K562 (cell line): ENCODE measurements around the gene CLIC1. TPM values are rescaled to one million over a fixed set of nuclear protein-coding genes. Genes with fewer than 3 reads are reported as not detected.

Experiments
- ATAC-seq: fragments of 200-7000 bp; cut with Tn5 transposase; 3 replicates; pipeline ENCODE4 v1.9.1; 2020; ENCODE audit warnings: moderate library complexity
- BruUV-seq: library from RNA; stranded (reverse); fragments of 400-500 nt; replicated peaks from 2 replicates; lab custom pipeline; 2021; lab: Mats Ljungman, UMichigan
- CTCF ChIA-PET: fragments of 300-600 bp; formaldehyde crosslinking; extraction: SDS; loops from one replicate; lab custom pipeline; 2021; ENCODE audit warnings: low intra/inter-chr PET ratio; lab: Yijun Ruan, JAX
- POLR2A ChIA-PET: fragments of 300-600, 350-650 bp; sonication (Branson Sonifier 250); formaldehyde crosslinking; extraction: SDS; loops from one replicate; lab custom pipeline; 2021; ENCODE audit warnings: antibody characterized with exemption, inconsistent platforms; lab: Yijun Ruan, JAX
- DNase-seq, 4 experiments: peaks; one replicate each; pipeline versions ENCODE4 v3.0.0 to v3.0.0-alpha.2; 2011 to 2018; ENCODE audit warnings: low spot score in 3 of 4, mixed read lengths in 3 of 4; ENCODE audit errors: extremely low read depth in 1 of 4
- FAIRE-seq: peaks from 2 replicates; lab custom pipeline; 2011; peaks lifted over from hg19 to GRCh38; lab: Jason Lieb, UNC
- H2AFZ ChIP-seq: 2 replicates; pipeline ENCODE4 v1.6.0; 2011; ENCODE audit warnings: low read depth, low read length, control low read depth, inconsistent platforms
- H3K27ac ChIP-seq: fragments of 200-600 bp; 3 replicates; pipeline ENCODE4 v1.8.0; 2011; ENCODE audit warnings: low read depth, mild to moderate bottlenecking, control low read depth, inconsistent platforms, low read length, moderate library complexity, mixed read lengths; ENCODE audit errors: extremely low read depth
- H3K27me3 ChIP-seq, 2 experiments: fragments of 300-600 bp in 1 of 2; 2 replicates in 1 of 2; 3 replicates in 1 of 2; pipeline versions ENCODE4 v1.6.0 to v1.8.0; 2011; ENCODE audit warnings: inconsistent platforms in 2 of 2, low read length in 2 of 2, mild to moderate bottlenecking in 1 of 2, mixed read lengths in 1 of 2, moderate library complexity in 1 of 2; ENCODE audit not compliant: control insufficient read depth in 2 of 2, insufficient read depth in 2 of 2
- H3K36me3 ChIP-seq: fragments of 300-600 bp; 3 replicates; pipeline ENCODE4 v1.8.0; 2011; ENCODE audit warnings: mild to moderate bottlenecking, low read length, inconsistent platforms; ENCODE audit not compliant: control insufficient read depth, insufficient read depth
- H3K4me1 ChIP-seq, 2 experiments: fragments of 200-600 bp in 1 of 2; replicated peaks in 1 of 2; 2 replicates in 1 of 2; 3 replicates in 1 of 2; pipeline versions ENCODE4 v1.5.1 to v1.8.0; 2011; ENCODE audit warnings: inconsistent platforms in 2 of 2, low read length in 2 of 2, mild to moderate bottlenecking in 1 of 2, mixed read lengths in 1 of 2, moderate library complexity in 1 of 2; ENCODE audit not compliant: control insufficient read depth in 2 of 2, insufficient read depth in 2 of 2
- H3K4me2 ChIP-seq: 2 replicates; pipeline ENCODE4 v1.6.1; 2011; ENCODE audit warnings: low read length, control low read depth, inconsistent platforms, mixed read lengths; ENCODE audit not compliant: insufficient read depth
- H3K4me3 ChIP-seq: fragments of 200-600 bp; sonication (generic), shearing (Covaris generic); 2 replicates; pipeline ENCODE4 v1.5.1; 2016; ENCODE audit warnings: control low read depth, inconsistent platforms
- H3K79me2 ChIP-seq: fragments of 200-600 bp; 3 replicates; pipeline ENCODE4 v1.8.0; 2011; ENCODE audit warnings: low read length, inconsistent platforms; ENCODE audit not compliant: control insufficient read depth, insufficient read depth
- H3K9ac ChIP-seq, 2 experiments: 2 replicates each; pipeline versions ENCODE4 v1.6.0 to v1.6.1; 2011; ENCODE audit warnings: low read depth in 2 of 2, low read length in 2 of 2, control low read depth in 1 of 2, inconsistent platforms in 1 of 2, mild to moderate bottlenecking in 1 of 2, mixed read lengths in 1 of 2; ENCODE audit not compliant: insufficient read depth in 1 of 2
- H3K9me1 ChIP-seq: one replicate; pipeline ENCODE4 v1.6.0; 2011; ENCODE audit warnings: inconsistent platforms, mild to moderate bottlenecking, low read length, moderate library complexity; ENCODE audit not compliant: control insufficient read depth, insufficient read depth
- H3K9me3 ChIP-seq: replicated peaks from 2 replicates; pipeline ENCODE4 v1.5.1; 2011; ENCODE audit warnings: low read depth, low read length, inconsistent platforms; ENCODE audit not compliant: control insufficient read depth, insufficient read depth
- H4K20me1 ChIP-seq: replicated peaks from 2 replicates; pipeline ENCODE4 v1.6.1; 2011; ENCODE audit warnings: low read length, inconsistent platforms, mixed read lengths; ENCODE audit not compliant: control insufficient read depth, insufficient read depth
- CAMTA2 ChIP-seq: fragments of 250-450 bp; sonication (Bioruptor Pico); conservative IDR thresholded peaks from 2 replicates; pipeline ENCODE4 v1.5.1; 2022
- FOXA3 ChIP-seq, 2 experiments: fragments of 450-650 bp in 1 of 2; sonication (generic) in 1 of 2; formaldehyde crosslinking; IDR thresholded peaks in 1 of 2; conservative IDR thresholded peaks in 1 of 2; 2 replicates each; pipeline versions ENCODE4 v1.4.0 to v1.8.0; 2020 to 2022; ENCODE audit warnings: mild to moderate bottlenecking in 2 of 2, missing genetic modification reagents in 1 of 2
- FOXJ3 ChIP-seq: sonication (generic); formaldehyde crosslinking; IDR thresholded peaks from 2 replicates; pipeline ENCODE4 v1.4.0; 2020; ENCODE audit warnings: mild to moderate bottlenecking, missing genetic modification reagents
- KAT2B ChIP-seq: IDR thresholded peaks from one replicate; pipeline ENCODE4 v1.6.1; 2012; ENCODE audit warnings: low read depth, mild to moderate bottlenecking, control low read depth, inconsistent platforms, low read length, moderate library complexity
- POLR2A ChIP-seq: fragments of 450-650 bp; conservative IDR thresholded peaks from 2 replicates; pipeline ENCODE4 v1.6.1; 2016
- PRMT5 ChIP-seq: sonication (generic); formaldehyde crosslinking; IDR thresholded peaks from 2 replicates; pipeline ENCODE4 v1.5.0; 2020; ENCODE audit warnings: missing genetic modification reagents
- RBFOX2 ChIP-seq: fragments of 200-400 bp; formaldehyde crosslinking; IDR thresholded peaks from 2 replicates; pipeline ENCODE4 v1.6.1; 2017; ENCODE audit warnings: low read depth, mild to moderate bottlenecking, low read length, moderate library complexity
- RFX7 ChIP-seq: fragments of 250-450 bp; sonication (Bioruptor Pico); IDR thresholded peaks from 2 replicates; pipeline ENCODE4 v1.5.1; 2021; ENCODE audit warnings: mild to moderate bottlenecking
- SRSF7 ChIP-seq: fragments of 200-400 bp; formaldehyde crosslinking; optimal IDR thresholded peaks from 2 replicates; pipeline ENCODE3; 2017; ENCODE audit warnings: mild to moderate bottlenecking, low read depth, low read length
- TEAD1 ChIP-seq, 2 experiments: fragments of 450-650 bp in 1 of 2; sonication (generic) in 1 of 2; formaldehyde crosslinking; IDR thresholded peaks; 2 replicates each; pipeline versions ENCODE4 v1.4.0 to v1.8.0; 2020 to 2022; ENCODE audit warnings: mild to moderate bottlenecking in 2 of 2, missing genetic modification reagents in 1 of 2
- ZC3H4 ChIP-seq: sonication (generic); formaldehyde crosslinking; IDR thresholded peaks from 2 replicates; pipeline ENCODE4 v1.9.0; 2021; ENCODE audit warnings: missing genetic modification reagents, borderline replicate concordance
- ZNF408 ChIP-seq: fragments of 250-450 bp; sonication (Bioruptor Pico); IDR thresholded peaks from 2 replicates; pipeline ENCODE4 v1.4.0; 2020; ENCODE audit warnings: low read depth, mild to moderate bottlenecking, moderate library complexity
- WGBS: fragments of 100-300 bp; shearing (Covaris generic); methylation state at CpG from one replicate; pipeline ENCODE4 v1.1.6; 2016; ENCODE audit warnings: low coverage, mixed read lengths; ENCODE audit not compliant: insufficient coverage; ENCODE audit errors: missing lambda C conversion rate; 5-methylcytosine and 5-hydroxymethylcytosine counted together
- in situ Hi-C: fragments of 300-500 bp; cut with MboI; formaldehyde crosslinking; loops from 4 replicates; pipeline ENCODE4 v1.15.0; 2018; ENCODE audit warnings: inconsistent platforms, mixed read lengths
- intact Hi-C: fragments of 100-400 bp; cut with micrococcal nuclease; formaldehyde crosslinking; loops from 2 replicates; pipeline ENCODE4 v1.14.2; 2022
- polyA plus RNA-seq, 8 experiments: library from polyadenylated mRNA; depleted of rRNA in 4 of 8; stranded (reverse) in 5 of 8; unstranded in 3 of 8; fragments of >200 nt; fragmentation: Nextera tagmentation in 2 of 8; fragmentation: Illumina TruSeq in 1 of 8; extraction: Ambion mirVana in 2 of 8; extraction: Trizol in 1 of 8; gene quantifications; 2 replicates each; pipeline versions ENCODE4 v1.2.1 to v1.2.3, GENCODE V29; 2011 to 2014; ENCODE audit warnings: inconsistent platforms in 1 of 8, missing spikeins in 1 of 8
- total RNA-seq, 7 experiments: library from RNA; depleted of rRNA in 6 of 7; stranded (reverse); fragments of >200 nt in 6 of 7; fragmentation: Illumina TruSeq in 2 of 7; extraction: Trizol in 2 of 7; gene quantifications; 2 replicates each; pipeline versions ENCODE4 v1.2.1 to v1.2.3, GENCODE V29; 2011 to 2021; ENCODE audit warnings: low replicate concordance in 1 of 7
- TF ChIP-seq, protein P1 (sequence below): fragments of 250-450 bp; sonication (Bioruptor Pico); IDR thresholded peaks from 2 replicates; pipeline ENCODE4 v1.5.0; 2021
- TF ChIP-seq, protein P2 (sequence below): sonication (generic); formaldehyde crosslinking; IDR thresholded peaks from 2 replicates; pipeline ENCODE4 v1.8.0; 2022; ENCODE audit warnings: mild to moderate bottlenecking, missing genetic modification reagents
- TF ChIP-seq, protein P3 (sequence below): sonication (generic); formaldehyde crosslinking; IDR thresholded peaks from 2 replicates; pipeline ENCODE4 v1.8.0; 2022; ENCODE audit warnings: missing genetic modification reagents, mild to moderate bottlenecking, moderate library complexity, borderline replicate concordance

CLIC1 gene
- total and polyA plus RNA-seq, 9 of the 15 experiments (the other 6 are each of a cell fraction or from before 2014, with no cell fraction given): 1,267 to 2,419 (median 1,808) TPM

DNA sequence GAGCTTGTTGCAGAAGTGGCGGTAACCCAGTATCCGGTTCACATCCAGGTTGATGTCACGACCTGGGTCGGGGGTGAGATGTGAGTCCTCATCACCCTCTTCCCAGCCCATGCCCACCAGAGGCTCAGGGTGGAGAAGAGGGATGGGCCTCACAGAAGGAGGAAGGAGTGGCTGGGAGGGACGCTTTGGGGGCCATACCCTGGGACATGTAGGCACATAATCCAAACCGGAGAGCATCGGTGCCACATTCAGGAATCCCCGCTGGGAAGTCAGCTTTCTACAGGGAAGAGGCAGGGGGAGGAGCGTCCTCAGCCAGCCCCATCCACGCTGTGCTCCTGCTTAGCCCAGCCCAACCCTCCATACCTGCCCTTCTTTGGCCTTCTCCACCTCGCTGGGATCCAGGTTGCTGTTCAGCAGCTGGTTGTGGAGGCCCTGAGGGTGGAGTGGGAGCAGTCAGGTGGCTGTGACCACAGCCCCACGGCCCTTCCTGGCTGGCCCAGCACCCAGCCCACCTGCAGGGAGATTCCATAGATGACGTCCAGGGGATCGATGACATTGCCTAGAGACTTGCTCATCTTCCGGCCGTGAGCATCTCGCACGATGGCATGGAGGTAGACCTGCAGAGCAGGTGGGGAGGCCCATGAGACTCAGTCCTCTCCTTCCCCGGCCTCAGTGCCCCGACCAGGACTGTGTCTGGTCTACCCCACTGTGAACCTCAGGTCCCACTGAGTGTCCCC lies 44.3 kb upstream of the CLIC1 start (continued):
- TF ChIP-seq, protein P1, sequence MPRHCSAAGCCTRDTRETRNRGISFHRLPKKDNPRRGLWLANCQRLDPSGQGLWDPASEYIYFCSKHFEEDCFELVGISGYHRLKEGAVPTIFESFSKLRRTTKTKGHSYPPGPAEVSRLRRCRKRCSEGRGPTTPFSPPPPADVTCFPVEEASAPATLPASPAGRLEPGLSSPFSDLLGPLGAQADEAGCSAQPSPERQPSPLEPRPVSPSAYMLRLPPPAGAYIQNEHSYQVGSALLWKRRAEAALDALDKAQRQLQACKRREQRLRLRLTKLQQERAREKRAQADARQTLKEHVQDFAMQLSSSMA (CRISPR knock-in tag): no peak
- peak; percentile 52; the same call in 1 of the 2 replicates for TF ChIP-seq POLR2A
- TF ChIP-seq ZNF408: no peak

DNA sequence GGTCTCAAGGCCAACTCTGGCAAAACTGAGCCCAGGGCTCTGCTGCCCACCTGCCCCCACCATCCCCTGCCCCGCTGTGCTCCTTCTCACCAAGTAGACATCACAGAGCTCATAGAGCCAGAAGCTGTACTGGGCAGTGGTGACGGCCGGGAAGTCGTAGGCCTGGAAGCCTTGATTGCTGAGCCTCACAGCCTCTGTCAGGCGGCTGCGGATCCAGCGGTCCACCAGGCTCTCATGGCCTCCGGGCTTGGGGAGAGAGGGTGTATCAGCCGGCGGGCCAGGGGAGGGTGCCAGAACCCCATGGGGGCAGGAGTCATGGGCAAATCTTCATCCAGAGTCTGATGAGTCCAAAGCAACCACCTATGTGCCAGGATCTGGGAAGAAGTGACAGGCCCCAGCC lies 43.6 kb upstream of the CLIC1 start:
- H2AFZ ChIP-seq: no peak overlapping the region
- H3K27ac ChIP-seq: no peak overlapping the region
- intact Hi-C loops: loop anchor here (10.0 kb wide), 1 partner anchor 235 kb away; the partner anchor contains the start of genes ATP6V1G2, DDX39B and NFKBIL1
- FAIRE-seq: no peak
- peaks cover 76% of the 10 kb centered on the region; the same call in 2 of the 3 replicates for H3K36me3 ChIP-seq
- no TSS peak for BruUV-seq
- peak overlapping the region in 1 of 2 experiments; percentile 42; a peak in 1 of 4 replicates for H3K9ac ChIP-seq
- no peaks in the 10 kb centered on the region for H4K20me1 ChIP-seq
- peaks cover 36 to 70% of the 10 kb centered on the region in 2 experiments for H3K4me1 ChIP-seq
- H3K79me2 ChIP-seq: no peaks in the 10 kb centered on the region
- H3K27me3 ChIP-seq: no peaks in the 10 kb centered on the region
- CTCF ChIA-PET: interaction anchor here (0.6 kb wide), 1 partner anchor 17 kb away, joined by 3 read pairs; no protein-coding TSS in a partner anchor
- ATAC-seq: no peak
- no peak for DNase-seq
- no peak overlapping the region for H3K4me2 ChIP-seq
- WGBS: 94% methylated on average over 10 of the region's 10 CpGs
- H3K4me3 ChIP-seq: no peak overlapping the region
- no peaks in the 10 kb centered on the region for H3K9me3 ChIP-seq
- peaks cover 6% of the 10 kb centered on the region for H3K9me1 ChIP-seq
- in situ Hi-C loops: no loop called here
- POLR2A ChIA-PET: interaction anchor here (0.6 to 8.8 kb wide), 11 partner anchors 8 to 55 kb away, joined by 3 to 47 read pairs (median 5); partner anchors contain the start of genes DDAH2, HSPA1B, LSM2 and VARS1
- TF ChIP-seq FOXA3 (CRISPR knock-in tag; conservative IDR thresholded peaks at IDR 0.05 in 1 of 2, IDR thresholded peaks at IDR 0.05 in 1 of 2) (no peak), CAMTA2 (CRISPR knock-in tag) (no peak), FOXJ3 (CRISPR knock-in tag) (no peak), RFX7 (CRISPR knock-in tag) (no peak), SRSF7 (no peak), TEAD1 (CRISPR knock-in tag; IDR thresholded peaks at IDR 0.05) (no peak), PRMT5 (CRISPR knock-in tag) (no peak), ZC3H4 (CRISPR knock-in tag) (no peak), RBFOX2 (peak; percentile 8; the same call in 1 of the 2 replicates), KAT2B (no peak)
- TF ChIP-seq, protein P2, sequence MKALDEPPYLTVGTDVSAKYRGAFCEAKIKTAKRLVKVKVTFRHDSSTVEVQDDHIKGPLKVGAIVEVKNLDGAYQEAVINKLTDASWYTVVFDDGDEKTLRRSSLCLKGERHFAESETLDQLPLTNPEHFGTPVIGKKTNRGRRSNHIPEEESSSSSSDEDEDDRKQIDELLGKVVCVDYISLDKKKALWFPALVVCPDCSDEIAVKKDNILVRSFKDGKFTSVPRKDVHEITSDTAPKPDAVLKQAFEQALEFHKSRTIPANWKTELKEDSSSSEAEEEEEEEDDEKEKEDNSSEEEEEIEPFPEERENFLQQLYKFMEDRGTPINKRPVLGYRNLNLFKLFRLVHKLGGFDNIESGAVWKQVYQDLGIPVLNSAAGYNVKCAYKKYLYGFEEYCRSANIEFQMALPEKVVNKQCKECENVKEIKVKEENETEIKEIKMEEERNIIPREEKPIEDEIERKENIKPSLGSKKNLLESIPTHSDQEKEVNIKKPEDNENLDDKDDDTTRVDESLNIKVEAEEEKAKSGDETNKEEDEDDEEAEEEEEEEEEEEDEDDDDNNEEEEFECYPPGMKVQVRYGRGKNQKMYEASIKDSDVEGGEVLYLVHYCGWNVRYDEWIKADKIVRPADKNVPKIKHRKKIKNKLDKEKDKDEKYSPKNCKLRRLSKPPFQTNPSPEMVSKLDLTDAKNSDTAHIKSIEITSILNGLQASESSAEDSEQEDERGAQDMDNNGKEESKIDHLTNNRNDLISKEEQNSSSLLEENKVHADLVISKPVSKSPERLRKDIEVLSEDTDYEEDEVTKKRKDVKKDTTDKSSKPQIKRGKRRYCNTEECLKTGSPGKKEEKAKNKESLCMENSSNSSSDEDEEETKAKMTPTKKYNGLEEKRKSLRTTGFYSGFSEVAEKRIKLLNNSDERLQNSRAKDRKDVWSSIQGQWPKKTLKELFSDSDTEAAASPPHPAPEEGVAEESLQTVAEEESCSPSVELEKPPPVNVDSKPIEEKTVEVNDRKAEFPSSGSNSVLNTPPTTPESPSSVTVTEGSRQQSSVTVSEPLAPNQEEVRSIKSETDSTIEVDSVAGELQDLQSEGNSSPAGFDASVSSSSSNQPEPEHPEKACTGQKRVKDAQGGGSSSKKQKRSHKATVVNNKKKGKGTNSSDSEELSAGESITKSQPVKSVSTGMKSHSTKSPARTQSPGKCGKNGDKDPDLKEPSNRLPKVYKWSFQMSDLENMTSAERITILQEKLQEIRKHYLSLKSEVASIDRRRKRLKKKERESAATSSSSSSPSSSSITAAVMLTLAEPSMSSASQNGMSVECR (CRISPR knock-in tag): no peak
- TF ChIP-seq, protein P3, sequence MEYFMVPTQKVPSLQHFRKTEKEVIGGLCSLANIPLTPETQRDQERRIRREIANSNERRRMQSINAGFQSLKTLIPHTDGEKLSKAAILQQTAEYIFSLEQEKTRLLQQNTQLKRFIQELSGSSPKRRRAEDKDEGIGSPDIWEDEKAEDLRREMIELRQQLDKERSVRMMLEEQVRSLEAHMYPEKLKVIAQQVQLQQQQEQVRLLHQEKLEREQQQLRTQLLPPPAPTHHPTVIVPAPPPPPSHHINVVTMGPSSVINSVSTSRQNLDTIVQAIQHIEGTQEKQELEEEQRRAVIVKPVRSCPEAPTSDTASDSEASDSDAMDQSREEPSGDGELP (CRISPR knock-in tag): peak; percentile 20; the same call in 1 of the 2 replicates
